GM23338 (cell line): ENCODE measurements around the gene VWDE. TPM values are rescaled to one million over a fixed set of nuclear protein-coding genes. Genes with fewer than 3 reads are reported as not detected.

Source experiments
- ATAC-seq: fragments of 200-7000 bp; cut with Tn5 transposase; 3 replicates; pipeline ENCODE4 v1.9.1; 2020
- DNase-seq: peaks from one replicate; pipeline ENCODE4 v3.0.0-alpha.2; 2015; ENCODE audit warnings: low spot score
- H2AFZ ChIP-seq: fragments of 200-600 bp; sonication (generic); 2 replicates; pipeline ENCODE4 v1.8.0; 2016; ENCODE audit warnings: antibody characterized with exemption, mild to moderate bottlenecking, moderate library complexity
- H3F3A ChIP-seq: fragments of 200-600 bp; sonication (generic); replicated peaks from 2 replicates; pipeline ENCODE4 v1.8.0; 2017; ENCODE audit warnings: antibody characterized with exemption, mixed run types, low read depth
- H3K27ac ChIP-seq: fragments of 200-600 bp; sonication (generic); 2 replicates; pipeline ENCODE4 v1.6.1; 2016; ENCODE audit warnings: low read depth
- H3K27me3 ChIP-seq: fragments of 200-600 bp; sonication (generic); 2 replicates; pipeline ENCODE4 v1.8.0; 2016; ENCODE audit warnings: mild to moderate bottlenecking, mixed run types, moderate library complexity; ENCODE audit not compliant: insufficient read depth
- H3K36me3 ChIP-seq: fragments of 200-600 bp; sonication (generic); 2 replicates; pipeline ENCODE4 v1.8.0; 2016; ENCODE audit warnings: mild to moderate bottlenecking; ENCODE audit not compliant: insufficient read depth
- H3K4me1 ChIP-seq: fragments of 200-600 bp; sonication (generic); 2 replicates; pipeline ENCODE4 v1.8.0; 2016; ENCODE audit warnings: mild to moderate bottlenecking, moderate library complexity; ENCODE audit not compliant: insufficient read depth
- H3K4me2 ChIP-seq: fragments of 200-600 bp; sonication (generic); 2 replicates; pipeline ENCODE4 v1.7.1; 2017; ENCODE audit warnings: mixed run types
- H3K4me3 ChIP-seq: fragments of 200-600 bp; sonication (generic); 2 replicates; pipeline ENCODE4 v1.6.1; 2016; ENCODE audit warnings: mixed run types
- H3K79me2 ChIP-seq: fragments of 200-600 bp; sonication (generic); replicated peaks from 2 replicates; pipeline ENCODE4 v1.8.0; 2017; ENCODE audit warnings: mild to moderate bottlenecking; ENCODE audit not compliant: insufficient read depth
- H3K9me2 ChIP-seq: fragments of 200-600 bp; sonication (generic); 2 replicates; pipeline ENCODE4 v1.8.0; 2017; ENCODE audit not compliant: insufficient read depth
- H4K20me1 ChIP-seq: fragments of 200-600 bp; sonication (generic); replicated peaks from 2 replicates; pipeline ENCODE4 v1.8.0; 2017; ENCODE audit warnings: mild to moderate bottlenecking; ENCODE audit not compliant: insufficient read depth
- H3K27ac Mint-ChIP-seq: 2 replicates; pipeline ENCODE4 v1.8.0; 2020; ENCODE audit warnings: inconsistent platforms, mild to moderate bottlenecking, moderate library complexity, mixed read lengths
- H3K27me3 Mint-ChIP-seq: 3 replicates; pipeline ENCODE4 v1.8.0; 2022; ENCODE audit warnings: low read depth, mild to moderate bottlenecking, moderate library complexity, mixed read lengths, inconsistent platforms; ENCODE audit not compliant: insufficient read depth, poor library complexity
- H3K36me3 Mint-ChIP-seq: 3 replicates; pipeline ENCODE4 v1.8.0; 2021; ENCODE audit warnings: low read depth, mild to moderate bottlenecking, inconsistent platforms, moderate library complexity, mixed read lengths
- H3K4me1 Mint-ChIP-seq: 3 replicates; pipeline ENCODE4 v1.8.0; 2020; ENCODE audit warnings: mild to moderate bottlenecking, inconsistent platforms, mixed read lengths
- H3K4me3 Mint-ChIP-seq: 3 replicates; pipeline ENCODE4 v1.8.0; 2021; ENCODE audit warnings: moderate library complexity, mild to moderate bottlenecking, inconsistent platforms, mixed read lengths
- H3K9me3 Mint-ChIP-seq: 3 replicates; pipeline ENCODE4 v1.8.0; 2020; ENCODE audit warnings: moderate library complexity, mild to moderate bottlenecking, inconsistent platforms, mixed read lengths
- CREB1 ChIP-seq: fragments of 250-450 bp; sonication (Bioruptor Pico); IDR thresholded peaks from 2 replicates; pipeline ENCODE4 v1.5.0; 2020; ENCODE audit warnings: low read depth, mild to moderate bottlenecking, moderate library complexity
- EZH2 ChIP-seq: fragments of 200-600 bp; sonication (generic); IDR thresholded peaks from one replicate; pipeline ENCODE4 v1.8.0; 2017; ENCODE audit warnings: antibody characterized with exemption, mild to moderate bottlenecking, low read depth; ENCODE audit not compliant: unreplicated experiment
- EZH2phosphoT487 ChIP-seq: fragments of 200-600 bp; sonication (generic); IDR thresholded peaks from one replicate; pipeline ENCODE4 v1.8.1; 2018; ENCODE audit warnings: antibody characterized with exemption; ENCODE audit not compliant: unreplicated experiment
- JUNB ChIP-seq: IDR thresholded peaks from one replicate; pipeline ENCODE4 v1.6.1; 2016; ENCODE audit warnings: antibody characterized with exemption; ENCODE audit not compliant: unreplicated experiment
- STAT1 ChIP-seq: IDR thresholded peaks from one replicate; pipeline ENCODE4 v1.6.1; 2016; ENCODE audit warnings: antibody characterized with exemption; ENCODE audit not compliant: unreplicated experiment
- ZNF114 ChIP-seq: fragments of 250-450 bp; sonication (Bioruptor Pico); IDR thresholded peaks from 2 replicates; pipeline ENCODE4 v1.5.0; 2020; ENCODE audit warnings: mild to moderate bottlenecking, moderate library complexity
- polyA plus RNA-seq: library from polyadenylated mRNA; unstranded; fragments of >200 nt; fragmentation: Nextera tagmentation; extraction: Ambion mirVana; gene quantifications from 2 replicates; pipeline ENCODE4 v1.2.1, GENCODE V29; 2016
- total RNA-seq: library from RNA; depleted of rRNA; stranded (reverse); fragments of >200 nt; shearing (Covaris generic); gene quantifications from 2 replicates; pipeline ENCODE4 v1.2.3, GENCODE V29; 2014
- TF ChIP-seq, protein P1 (sequence below), 2 experiments: fragments of 200-600 bp in 1 of 2; sonication (generic) in 1 of 2; conservative IDR thresholded peaks; 2 replicates each; pipeline versions ENCODE4 v1.5.1 to v1.6.1; 2016 to 2017; ENCODE audit warnings: antibody characterized with exemption in 2 of 2, low read depth in 2 of 2, mild to moderate bottlenecking in 2 of 2, moderate library complexity in 1 of 2
- TF ChIP-seq, protein P2 (sequence below): IDR thresholded peaks from 2 replicates; pipeline ENCODE4 v1.6.1; 2016; ENCODE audit warnings: antibody characterized with exemption
- TF ChIP-seq, protein P3 (sequence below): fragments of 250-450 bp; sonication (Bioruptor Pico); IDR thresholded peaks from 2 replicates; pipeline ENCODE4 v1.5.0; 2020; ENCODE audit warnings: mild to moderate bottlenecking, moderate library complexity

VWDE gene
- total and polyA plus RNA-seq, 2 experiments from 2014 or later = 24.6 to 45.5 TPM

DNA sequence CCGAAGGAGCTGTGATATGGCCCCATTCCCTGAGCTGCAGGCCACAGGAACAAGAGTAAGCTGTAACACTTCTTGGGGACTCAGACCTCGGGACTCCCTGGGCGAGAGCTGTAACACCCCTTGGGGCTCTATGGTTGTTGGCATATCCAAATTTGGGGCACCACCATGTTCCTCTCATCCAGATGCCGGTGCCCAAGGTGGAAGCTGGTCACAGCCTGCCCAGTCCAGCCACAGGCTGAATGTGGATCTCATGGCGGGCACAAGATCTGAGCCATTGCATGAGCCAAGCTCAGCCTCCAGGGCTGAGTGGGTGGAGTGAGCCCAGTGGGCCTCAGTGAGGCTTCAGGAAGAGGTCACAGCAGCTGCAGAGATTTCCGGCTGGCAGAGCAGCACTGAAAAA lies 113.7 kb downstream of the VWDE start:
- H2AFZ ChIP-seq = no peak overlapping the region
- no peaks in the 10 kb centered on the region for H3K27me3 Mint-ChIP-seq
- H3K4me1 ChIP-seq = no peaks in the 10 kb centered on the region
- peaks cover 32% of the 10 kb centered on the region; the same call in 2 of the 3 replicates for H3K36me3 Mint-ChIP-seq
- H3K79me2 ChIP-seq = no peaks in the 10 kb centered on the region
- no peak overlapping the region for H3K27ac ChIP-seq
- peaks cover 14% of the 10 kb centered on the region for H3K36me3 ChIP-seq
- no peaks in the 10 kb centered on the region; the same call in 1 of the 2 replicates for H3K9me2 ChIP-seq
- ATAC-seq (no peak), DNase-seq (no peak)
- H4K20me1 ChIP-seq = no peaks in the 10 kb centered on the region
- no peak overlapping the region for H3K4me2 ChIP-seq
- H3K27me3 ChIP-seq = no peaks in the 10 kb centered on the region
- peaks cover 40% of the 10 kb centered on the region for H3K9me3 Mint-ChIP-seq
- no peak overlapping the region for H3K4me3 Mint-ChIP-seq
- TF ChIP-seq, protein P1, sequence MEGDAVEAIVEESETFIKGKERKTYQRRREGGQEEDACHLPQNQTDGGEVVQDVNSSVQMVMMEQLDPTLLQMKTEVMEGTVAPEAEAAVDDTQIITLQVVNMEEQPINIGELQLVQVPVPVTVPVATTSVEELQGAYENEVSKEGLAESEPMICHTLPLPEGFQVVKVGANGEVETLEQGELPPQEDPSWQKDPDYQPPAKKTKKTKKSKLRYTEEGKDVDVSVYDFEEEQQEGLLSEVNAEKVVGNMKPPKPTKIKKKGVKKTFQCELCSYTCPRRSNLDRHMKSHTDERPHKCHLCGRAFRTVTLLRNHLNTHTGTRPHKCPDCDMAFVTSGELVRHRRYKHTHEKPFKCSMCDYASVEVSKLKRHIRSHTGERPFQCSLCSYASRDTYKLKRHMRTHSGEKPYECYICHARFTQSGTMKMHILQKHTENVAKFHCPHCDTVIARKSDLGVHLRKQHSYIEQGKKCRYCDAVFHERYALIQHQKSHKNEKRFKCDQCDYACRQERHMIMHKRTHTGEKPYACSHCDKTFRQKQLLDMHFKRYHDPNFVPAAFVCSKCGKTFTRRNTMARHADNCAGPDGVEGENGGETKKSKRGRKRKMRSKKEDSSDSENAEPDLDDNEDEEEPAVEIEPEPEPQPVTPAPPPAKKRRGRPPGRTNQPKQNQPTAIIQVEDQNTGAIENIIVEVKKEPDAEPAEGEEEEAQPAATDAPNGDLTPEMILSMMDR (conservative IDR thresholded peaks at IDR 0.05; ENCODE audit: low read depth in 2 of 2) = no peak
- TF ChIP-seq EZH2 (no peak), CREB1 (no peak), JUNB (no peak), STAT1 (no peak), ZNF114 (CRISPR knock-in tag) (no peak), EZH2phosphoT487 (no peak)
- TF ChIP-seq, protein P2, sequence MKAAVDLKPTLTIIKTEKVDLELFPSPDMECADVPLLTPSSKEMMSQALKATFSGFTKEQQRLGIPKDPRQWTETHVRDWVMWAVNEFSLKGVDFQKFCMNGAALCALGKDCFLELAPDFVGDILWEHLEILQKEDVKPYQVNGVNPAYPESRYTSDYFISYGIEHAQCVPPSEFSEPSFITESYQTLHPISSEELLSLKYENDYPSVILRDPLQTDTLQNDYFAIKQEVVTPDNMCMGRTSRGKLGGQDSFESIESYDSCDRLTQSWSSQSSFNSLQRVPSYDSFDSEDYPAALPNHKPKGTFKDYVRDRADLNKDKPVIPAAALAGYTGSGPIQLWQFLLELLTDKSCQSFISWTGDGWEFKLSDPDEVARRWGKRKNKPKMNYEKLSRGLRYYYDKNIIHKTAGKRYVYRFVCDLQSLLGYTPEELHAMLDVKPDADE = no peak
- TF ChIP-seq, protein P3, sequence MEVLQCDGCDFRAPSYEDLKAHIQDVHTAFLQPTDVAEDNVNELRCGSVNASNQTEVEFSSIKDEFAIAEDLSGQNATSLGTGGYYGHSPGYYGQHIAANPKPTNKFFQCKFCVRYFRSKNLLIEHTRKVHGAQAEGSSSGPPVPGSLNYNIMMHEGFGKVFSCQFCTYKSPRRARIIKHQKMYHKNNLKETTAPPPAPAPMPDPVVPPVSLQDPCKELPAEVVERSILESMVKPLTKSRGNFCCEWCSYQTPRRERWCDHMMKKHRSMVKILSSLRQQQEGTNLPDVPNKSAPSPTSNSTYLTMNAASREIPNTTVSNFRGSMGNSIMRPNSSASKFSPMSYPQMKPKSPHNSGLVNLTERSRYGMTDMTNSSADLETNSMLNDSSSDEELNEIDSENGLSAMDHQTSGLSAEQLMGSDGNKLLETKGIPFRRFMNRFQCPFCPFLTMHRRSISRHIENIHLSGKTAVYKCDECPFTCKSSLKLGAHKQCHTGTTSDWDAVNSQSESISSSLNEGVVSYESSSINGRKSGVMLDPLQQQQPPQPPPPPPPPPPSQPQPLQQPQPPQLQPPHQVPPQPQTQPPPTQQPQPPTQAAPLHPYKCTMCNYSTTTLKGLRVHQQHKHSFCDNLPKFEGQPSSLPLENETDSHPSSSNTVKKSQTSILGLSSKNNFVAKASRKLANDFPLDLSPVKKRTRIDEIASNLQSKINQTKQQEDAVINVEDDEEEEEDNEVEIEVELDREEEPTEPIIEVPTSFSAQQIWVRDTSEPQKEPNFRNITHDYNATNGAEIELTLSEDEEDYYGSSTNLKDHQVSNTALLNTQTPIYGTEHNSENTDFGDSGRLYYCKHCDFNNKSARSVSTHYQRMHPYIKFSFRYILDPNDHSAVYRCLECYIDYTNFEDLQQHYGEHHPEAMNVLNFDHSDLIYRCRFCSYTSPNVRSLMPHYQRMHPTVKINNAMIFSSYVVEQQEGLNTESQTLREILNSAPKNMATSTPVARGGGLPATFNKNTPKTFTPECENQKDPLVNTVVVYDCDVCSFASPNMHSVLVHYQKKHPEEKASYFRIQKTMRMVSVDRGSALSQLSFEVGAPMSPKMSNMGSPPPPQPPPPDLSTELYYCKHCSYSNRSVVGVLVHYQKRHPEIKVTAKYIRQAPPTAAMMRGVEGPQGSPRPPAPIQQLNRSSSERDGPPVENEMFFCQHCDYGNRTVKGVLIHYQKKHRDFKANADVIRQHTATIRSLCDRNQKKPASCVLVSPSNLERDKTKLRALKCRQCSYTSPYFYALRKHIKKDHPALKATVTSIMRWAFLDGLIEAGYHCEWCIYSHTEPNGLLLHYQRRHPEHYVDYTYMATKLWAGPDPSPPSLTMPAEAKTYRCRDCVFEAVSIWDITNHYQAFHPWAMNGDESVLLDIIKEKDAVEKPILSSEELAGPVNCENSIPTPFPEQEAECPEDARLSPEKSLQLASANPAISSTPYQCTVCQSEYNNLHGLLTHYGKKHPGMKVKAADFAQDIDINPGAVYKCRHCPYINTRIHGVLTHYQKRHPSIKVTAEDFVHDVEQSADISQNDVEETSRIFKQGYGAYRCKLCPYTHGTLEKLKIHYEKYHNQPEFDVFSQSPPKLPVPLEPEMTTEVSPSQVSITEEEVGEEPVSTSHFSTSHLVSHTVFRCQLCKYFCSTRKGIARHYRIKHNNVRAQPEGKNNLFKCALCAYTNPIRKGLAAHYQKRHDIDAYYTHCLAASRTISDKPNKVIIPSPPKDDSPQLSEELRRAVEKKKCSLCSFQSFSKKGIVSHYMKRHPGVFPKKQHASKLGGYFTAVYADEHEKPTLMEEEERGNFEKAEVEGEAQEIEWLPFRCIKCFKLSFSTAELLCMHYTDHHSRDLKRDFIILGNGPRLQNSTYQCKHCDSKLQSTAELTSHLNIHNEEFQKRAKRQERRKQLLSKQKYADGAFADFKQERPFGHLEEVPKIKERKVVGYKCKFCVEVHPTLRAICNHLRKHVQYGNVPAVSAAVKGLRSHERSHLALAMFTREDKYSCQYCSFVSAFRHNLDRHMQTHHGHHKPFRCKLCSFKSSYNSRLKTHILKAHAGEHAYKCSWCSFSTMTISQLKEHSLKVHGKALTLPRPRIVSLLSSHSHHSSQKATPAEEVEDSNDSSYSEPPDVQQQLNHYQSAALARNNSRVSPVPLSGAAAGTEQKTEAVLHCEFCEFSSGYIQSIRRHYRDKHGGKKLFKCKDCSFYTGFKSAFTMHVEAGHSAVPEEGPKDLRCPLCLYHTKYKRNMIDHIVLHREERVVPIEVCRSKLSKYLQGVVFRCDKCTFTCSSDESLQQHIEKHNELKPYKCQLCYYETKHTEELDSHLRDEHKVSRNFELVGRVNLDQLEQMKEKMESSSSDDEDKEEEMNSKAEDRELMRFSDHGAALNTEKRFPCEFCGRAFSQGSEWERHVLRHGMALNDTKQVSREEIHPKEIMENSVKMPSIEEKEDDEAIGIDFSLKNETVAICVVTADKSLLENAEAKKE (CRISPR knock-in tag) = no peak
- H3K27ac Mint-ChIP-seq = no peak overlapping the region
- no peaks in the 10 kb centered on the region for H3K4me1 Mint-ChIP-seq
- no peak overlapping the region for H3K4me3 ChIP-seq
- no peaks in the 10 kb centered on the region for H3F3A ChIP-seq
